Fibroblast of villous mesenchyme (primary cell): ENCODE measurements around the gene DENND6A. TPM values are rescaled to one million over a fixed set of nuclear protein-coding genes. Genes with fewer than 3 reads are reported as not detected.
"Not testable (repeated sequence)": the region's sequence is repeated elsewhere in the genome, so short reads cannot be mapped to it uniquely, and the experiment has no call there.

ENCODE experiments used
- DNase-seq: peaks from one replicate; pipeline ENCODE4 v3.0.0-alpha.2; 2010; ENCODE audit warnings: low read depth
- H3K4me3 ChIP-seq: 2 replicates; pipeline ENCODE4 v1.5.1; 2011; ENCODE audit warnings: low read depth, mild to moderate bottlenecking, low read length
- total RNA-seq: library from RNA; depleted of rRNA; stranded (reverse); fragments of >200 nt; gene quantifications from 2 replicates; pipeline ENCODE4 v1.2.3, GENCODE V29; 2012
- TF ChIP-seq, protein P1 (sequence below): IDR thresholded peaks from 2 replicates; pipeline ENCODE4 v1.5.1; 2012; ENCODE audit warnings: low read depth, mild to moderate bottlenecking, low read length; ENCODE audit not compliant: insufficient read depth

The DENND6A gene
- total RNA-seq, 1 donor: 33.2 TPM

DNA sequence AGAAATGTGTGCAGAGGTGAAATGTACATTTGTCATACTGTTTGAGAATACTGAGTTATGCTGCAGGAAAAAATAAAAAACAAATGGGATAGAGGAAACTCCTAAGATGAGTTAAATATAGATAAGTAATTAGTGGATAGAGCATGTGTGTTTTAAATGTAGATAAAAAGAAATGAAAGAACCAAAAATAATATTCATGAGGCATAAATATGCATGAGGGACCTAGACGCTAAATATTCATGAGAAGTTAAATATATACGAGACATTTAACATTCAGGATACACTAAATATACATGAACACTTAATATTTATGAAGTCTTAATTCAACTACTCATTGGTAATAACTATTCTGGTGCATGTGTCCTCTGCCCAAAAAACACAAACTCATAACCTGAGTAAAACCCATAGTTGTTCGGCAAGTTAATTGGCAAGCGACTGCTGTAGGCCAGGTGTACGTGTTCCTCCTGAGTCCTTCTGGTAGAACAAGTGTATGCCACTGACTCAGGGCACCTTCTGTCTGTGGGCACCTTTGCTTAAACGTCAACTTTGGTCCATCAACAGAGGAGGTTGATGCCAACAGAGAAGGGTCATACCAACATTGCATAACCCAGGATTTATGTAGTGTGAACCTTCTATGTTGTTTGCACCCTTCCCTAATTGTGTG lies 24.5 kb upstream of the DENND6A start:
- DNase-seq: no peak
- H3K4me3 ChIP-seq: no peak overlapping the region
- TF ChIP-seq, protein P1, sequence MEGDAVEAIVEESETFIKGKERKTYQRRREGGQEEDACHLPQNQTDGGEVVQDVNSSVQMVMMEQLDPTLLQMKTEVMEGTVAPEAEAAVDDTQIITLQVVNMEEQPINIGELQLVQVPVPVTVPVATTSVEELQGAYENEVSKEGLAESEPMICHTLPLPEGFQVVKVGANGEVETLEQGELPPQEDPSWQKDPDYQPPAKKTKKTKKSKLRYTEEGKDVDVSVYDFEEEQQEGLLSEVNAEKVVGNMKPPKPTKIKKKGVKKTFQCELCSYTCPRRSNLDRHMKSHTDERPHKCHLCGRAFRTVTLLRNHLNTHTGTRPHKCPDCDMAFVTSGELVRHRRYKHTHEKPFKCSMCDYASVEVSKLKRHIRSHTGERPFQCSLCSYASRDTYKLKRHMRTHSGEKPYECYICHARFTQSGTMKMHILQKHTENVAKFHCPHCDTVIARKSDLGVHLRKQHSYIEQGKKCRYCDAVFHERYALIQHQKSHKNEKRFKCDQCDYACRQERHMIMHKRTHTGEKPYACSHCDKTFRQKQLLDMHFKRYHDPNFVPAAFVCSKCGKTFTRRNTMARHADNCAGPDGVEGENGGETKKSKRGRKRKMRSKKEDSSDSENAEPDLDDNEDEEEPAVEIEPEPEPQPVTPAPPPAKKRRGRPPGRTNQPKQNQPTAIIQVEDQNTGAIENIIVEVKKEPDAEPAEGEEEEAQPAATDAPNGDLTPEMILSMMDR: no peak

DNA sequence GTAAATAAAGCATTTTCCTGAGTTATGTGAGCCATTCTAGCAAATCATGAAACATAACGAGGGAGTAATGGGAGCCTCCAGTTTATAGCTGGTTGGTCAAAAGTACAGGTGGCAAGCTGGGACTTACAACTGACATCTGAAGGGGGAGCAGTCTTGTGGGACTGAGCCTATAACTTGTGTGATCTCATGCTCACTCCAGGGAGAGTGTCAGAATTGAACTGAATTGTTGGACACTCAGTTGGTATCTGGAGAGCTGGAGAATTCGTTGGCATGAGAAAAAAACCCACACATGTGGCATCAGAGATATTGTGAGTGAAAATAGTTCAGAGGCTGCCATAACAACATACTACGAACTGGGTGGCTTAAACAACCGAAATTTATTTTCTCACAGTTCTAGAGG lies 22.8 kb upstream of the DENND6A start:
- no peak for DNase-seq
- no peak overlapping the region for H3K4me3 ChIP-seq
- TF ChIP-seq, protein P1: no peak

DNA sequence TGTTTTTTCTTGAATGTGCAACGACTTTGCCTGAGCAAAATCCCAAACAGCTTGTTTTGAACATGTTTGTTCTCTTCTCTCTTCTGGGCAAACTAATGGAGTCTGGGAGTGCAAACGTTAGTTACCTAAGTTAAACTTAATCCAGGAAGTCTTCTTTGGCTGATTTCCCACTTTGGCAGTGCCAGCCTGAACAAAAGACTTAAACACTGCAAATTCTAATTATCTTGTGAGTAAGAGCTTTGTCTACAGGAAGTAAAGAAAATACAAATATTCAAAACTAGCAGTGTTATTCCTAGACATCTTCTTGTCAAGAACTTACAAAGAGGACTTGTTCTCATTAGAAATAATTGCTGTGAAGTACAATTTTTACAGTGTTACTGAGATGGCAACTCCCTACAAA lies 16.7 kb upstream of the DENND6A start:
- TF ChIP-seq, protein P1: no peak
- no peak for DNase-seq
- H3K4me3 ChIP-seq: no peak overlapping the region

DNA sequence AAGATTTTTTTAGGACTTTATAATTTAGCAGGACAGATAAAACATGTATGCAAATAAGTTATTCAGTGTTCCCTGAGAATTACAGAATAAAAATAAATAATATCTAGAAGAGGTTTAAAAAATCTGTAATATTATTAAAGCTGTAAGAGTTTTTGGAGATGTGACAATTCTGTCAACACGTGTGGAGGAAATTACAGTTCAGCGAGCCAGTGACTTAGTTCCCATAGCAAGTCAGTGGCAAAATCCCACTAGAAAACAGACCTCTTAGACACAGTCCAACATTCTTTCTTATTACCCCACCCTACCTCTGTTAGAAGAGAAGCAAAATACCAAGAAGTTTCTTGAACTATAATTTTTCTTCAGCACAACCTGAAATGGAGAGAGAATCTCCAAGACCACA lies 16.2 kb upstream of the DENND6A start:
- TF ChIP-seq, protein P1: no peak
- no peak overlapping the region for H3K4me3 ChIP-seq
- DNase-seq: no peak

DNA sequence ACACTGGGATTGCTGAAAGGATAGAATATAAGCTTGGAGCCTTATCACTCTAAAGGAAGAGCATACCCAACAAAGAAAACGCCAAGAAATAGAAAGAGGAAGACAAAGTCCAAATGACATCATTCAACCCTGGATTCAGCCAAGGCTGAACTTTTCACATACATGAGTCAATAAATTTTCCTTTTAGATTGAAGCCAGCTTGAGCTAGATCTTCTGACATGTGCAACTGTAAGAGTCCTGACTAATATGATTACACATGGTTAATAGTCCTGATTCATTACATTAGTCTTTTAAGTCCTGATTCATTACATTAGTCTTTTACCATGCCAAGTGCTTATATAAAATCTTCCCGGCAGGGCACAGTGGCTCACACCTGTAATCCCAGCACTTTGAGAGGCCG lies 13.6 kb upstream of the DENND6A start:
- no peak for DNase-seq
- TF ChIP-seq, protein P1: no peak
- no peak overlapping the region for H3K4me3 ChIP-seq

DNA sequence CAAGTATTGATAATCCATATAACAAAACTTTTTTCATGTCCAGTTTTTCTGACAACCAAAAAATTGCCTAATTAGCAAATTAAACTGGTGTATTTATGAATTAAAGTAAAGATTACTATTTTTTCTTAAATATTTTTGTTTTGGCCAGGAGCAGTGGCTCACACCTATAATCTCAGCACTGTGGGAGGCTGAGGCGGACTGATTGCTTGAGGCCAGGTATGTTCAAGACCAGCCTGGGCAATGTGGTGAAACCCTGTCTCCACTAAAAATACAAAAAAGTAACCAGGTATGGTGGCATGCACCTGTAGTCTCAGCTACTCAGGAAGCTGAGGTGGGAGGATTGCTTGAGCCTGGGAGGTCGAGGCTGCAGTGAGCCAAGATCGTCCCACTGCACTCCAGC lies 12.5 kb upstream of the DENND6A start:
- DNase-seq, H3K4me3 ChIP-seq: not testable (repeated sequence)

DNA sequence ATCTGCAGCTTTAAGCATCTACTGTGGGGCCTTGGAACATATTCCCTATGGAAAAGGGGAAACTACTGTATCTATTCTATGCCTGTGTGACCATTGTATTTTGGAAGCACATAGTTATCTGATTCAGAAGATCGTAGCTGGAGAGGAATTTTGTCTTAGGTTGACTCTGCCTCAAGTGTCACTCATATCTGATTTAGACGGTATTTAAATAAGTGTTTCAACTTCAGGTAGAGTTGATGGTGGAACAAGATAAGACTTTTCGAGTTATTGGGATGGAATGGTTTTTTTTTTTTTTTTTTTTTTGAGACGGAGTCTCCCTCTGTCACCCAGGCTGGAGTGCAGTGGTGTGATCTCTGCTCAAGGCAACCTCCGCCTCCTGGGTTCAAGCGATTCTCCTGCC lies 8.9 kb upstream of the DENND6A start:
- DNase-seq: no peak
- H3K4me3 ChIP-seq: no peak overlapping the region
- TF ChIP-seq, protein P1: no peak
